Endometrial microvascular endothelial cells (primary cell): Measurements from ENCODE around the gene NLN. TPM values are rescaled to one million over a fixed set of nuclear protein-coding genes. Genes with fewer than 3 reads are reported as not detected.
"Not testable (repeated sequence)": the region's sequence is repeated elsewhere in the genome, so short reads cannot be mapped to it uniquely, and the experiment has no call there.

ENCODE experiments used
- in situ Hi-C: cut with HindIII; loops from 2 replicates; pipeline ENCODE4 v1.10.0; 2017; ENCODE audit warnings: low sequenced_read_pairs, low pct_unique_long_range_greater_than_20kb; ENCODE audit errors: inconsistent ontology term
- total RNA-seq: library from RNA; depleted of rRNA; stranded (reverse); fragments of >200 nt; gene quantifications from one replicate; pipeline ENCODE4 v1.2.3, GENCODE V29; 2015; ENCODE audit errors: inconsistent ontology term

The NLN gene
- total RNA-seq, 1 donor from 2014 or later: 52.0 TPM

- in situ Hi-C loops: no loop called here
Measured at GRCh38 chr5:65820373-65820772, 98.4 kb downstream of the NLN start.

DNA sequence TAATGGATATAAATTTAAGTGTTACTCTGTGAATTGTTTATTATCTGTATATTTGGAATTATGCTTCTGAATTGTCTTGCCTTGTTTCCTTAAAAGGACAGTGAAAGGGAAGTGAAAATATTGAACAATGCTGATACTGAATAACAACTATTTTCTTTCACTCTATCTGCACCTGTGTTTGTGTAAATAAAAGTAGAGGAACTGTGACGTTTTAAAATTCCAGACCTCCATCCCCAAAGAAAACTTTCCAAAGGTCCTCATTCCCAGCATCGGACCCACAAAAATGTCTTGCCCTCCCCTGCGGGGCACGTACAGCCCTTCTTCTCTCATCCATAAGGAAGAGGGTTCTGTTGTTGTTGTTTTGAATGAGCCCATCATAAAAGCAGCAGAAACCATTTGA, 100.0 kb downstream of the NLN start:
- in situ Hi-C loops: no loop called here

DNA sequence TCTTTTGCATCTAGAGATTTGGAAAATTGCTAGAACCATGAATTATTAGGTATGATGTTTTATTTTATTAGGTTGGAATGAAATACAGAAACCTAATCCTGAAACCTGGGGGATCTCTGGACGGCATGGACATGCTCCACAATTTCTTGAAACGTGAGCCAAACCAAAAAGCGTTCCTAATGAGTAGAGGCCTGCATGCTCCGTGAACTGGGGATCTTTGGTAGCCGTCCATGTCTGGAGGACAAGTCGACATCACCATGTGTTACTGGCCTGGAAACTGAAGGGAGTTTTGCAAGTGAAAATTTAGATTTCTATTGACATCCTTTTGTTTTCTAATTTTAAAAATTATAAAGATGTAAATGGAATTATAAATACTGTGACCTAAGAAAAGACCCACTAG, 100.7 kb downstream of the NLN start:
- in situ Hi-C loops: no loop called here

DNA sequence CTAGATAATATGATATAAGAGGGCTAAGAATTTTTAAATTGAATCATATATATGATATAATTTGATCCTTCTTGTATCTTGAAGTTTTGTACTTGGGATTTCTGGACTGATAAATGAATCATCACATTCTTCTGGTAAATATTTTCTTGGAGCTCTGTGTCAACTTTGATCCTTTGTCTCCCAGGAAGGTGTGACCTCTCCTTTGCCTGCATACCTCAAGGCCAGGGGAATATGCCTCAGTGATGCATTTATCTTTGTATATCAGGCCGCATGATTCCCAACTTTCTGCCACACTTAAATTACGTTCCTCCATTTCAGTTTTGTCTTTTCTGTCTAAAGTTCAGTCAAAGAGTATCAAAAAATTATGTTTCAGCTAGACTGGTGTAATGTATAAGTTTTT, 101.2 kb downstream of the NLN start:
- in situ Hi-C loops: no loop called here

DNA sequence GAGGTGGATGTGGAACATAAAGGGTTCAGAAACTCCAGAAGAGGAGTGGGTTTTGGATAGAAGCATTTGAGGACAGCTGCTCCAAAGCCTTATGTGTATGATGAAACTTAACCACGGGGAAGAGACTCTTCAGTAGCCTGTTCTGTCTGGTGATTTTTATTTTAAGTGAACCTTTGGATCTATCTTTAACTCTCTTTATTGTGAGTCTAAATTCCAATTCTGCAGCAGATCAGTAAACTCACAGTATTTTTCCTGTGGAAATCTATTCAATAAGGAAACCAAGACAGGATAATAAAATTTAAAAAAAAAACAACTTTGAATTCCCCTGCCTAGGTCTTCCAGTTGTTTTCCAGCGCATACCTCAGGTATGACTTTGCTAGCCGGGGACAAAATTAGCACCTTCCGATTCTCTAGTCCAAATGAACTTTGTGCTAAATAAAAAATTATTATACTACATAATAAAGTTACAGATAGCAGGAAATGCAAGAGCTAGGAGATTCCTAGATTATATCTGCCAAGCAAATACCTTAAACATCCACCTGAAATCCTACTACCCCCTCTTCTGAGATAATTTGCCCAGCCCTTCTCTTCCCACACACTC, 101.9 kb downstream of the NLN start:
- in situ Hi-C loops: no loop called here

DNA sequence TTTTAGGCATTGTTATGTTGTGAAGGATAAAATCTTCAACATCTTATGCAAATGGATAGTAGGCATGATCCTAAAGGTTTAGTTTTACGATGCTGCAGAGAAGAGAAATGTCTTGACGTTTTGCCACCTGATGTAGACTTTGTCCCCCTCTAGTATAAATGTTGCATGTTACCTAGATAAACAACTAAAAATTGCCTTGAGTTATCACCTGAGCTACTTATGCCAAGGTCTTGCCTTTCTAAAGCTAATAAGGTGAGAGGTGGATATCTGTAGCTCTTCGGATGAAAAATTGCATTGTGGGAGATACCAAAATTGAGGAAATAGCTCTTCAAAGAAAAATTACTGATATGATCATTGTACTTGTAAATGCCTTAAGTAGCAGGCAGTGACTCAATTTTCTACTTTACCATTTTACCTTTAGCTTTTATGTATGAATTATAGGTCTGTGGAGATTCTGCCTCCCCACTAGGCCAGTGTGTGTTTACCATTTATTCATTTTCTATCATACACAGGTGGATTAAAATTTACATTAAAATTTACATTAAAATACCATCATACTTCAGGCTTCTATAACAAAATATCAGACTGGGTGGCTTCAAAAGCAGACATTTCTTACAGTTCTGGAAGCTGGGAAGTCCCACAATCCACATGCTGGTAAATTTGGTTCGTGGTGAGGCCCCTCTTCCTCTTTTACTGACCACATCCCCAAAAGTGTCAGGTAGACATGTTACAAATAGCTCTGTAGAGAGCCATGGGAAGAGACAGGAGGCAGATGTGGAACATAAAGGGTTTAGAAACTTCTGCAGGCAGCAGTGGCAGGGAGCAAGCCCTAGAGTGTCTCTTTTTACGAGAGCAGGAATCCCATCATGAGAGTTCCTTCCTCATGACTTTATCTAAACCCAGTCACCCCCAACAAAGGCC, 103.7 kb downstream of the NLN start:
- in situ Hi-C loops: no loop called here

DNA sequence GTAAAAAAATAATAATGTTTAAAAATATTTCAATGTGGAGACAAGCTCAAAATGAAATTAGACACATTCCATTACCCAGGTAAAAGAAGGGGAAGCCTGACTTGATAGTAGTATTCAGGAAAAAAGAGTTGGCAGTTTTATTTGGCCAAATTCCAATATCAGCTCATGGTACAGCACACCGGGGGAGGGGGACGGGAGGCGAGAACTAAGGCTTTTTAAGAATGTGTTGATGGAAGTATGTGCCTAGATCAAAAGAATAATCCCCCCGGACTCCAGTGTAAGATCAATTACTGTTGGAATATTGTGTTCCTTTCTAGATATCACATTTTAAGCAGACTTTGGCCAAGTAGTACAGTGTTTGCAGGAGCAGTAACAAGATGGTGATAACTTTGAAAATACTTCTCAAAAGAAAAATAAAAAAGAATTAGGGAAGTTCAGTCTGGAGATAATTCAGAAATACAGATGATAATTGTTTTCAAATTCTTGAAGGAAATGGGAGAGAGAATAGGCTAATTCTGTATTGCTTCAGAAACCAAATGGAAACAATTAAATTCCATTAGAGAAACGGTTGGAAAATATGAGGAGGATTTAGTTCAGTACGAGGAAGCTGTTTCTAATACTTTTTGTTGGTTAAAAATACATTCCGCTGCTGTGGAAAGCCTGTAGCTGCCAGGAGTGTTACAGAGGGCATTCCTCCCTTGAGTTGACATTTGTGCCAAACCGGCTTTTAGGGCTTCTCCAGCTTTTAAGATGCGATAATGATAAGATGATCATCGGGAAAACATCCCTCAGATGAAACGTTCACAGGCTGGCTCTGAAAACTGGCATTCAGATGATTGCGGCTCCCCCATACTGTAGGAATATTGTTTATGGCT, 106.3 kb downstream of the NLN start:
- in situ Hi-C loops: no loop called here

GRCh38 chr5:65830856-65831255, 108.9 kb downstream of the NLN start:
- in situ Hi-C loops: no loop called here

GRCh38 chr5:65831276-65831675, 109.3 kb downstream of the NLN start:
- in situ Hi-C loops: no loop called here

GRCh38 chr5:65832152-65832551, 110.1 kb downstream of the NLN start:
- in situ Hi-C loops: no loop called here

GRCh38 chr5:65832603-65833228, 110.7 kb downstream of the NLN start:
- in situ Hi-C loops: no loop called here

- in situ Hi-C loops: no loop called here
Measured at GRCh38 chr5:65833780-65834179, 111.8 kb downstream of the NLN start.

DNA sequence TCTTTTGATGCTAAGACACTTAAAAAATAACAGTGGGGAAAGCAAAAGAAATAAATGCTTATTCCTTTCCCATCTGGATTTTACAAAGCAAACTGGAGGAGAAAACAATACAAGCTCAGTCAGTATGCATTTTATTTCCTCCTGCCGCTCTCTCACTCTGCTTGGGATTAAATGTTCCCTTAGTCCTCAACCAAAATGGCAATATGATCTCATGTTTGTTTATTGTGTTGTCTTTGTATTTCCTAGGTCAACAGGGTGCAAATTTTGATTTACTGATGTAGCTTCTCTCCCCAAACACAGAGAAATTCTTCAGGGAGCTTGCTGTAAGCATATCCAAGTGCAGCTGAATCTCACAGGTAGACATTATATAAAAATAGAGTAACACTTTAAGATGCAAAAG, 112.3 kb downstream of the NLN start:
- in situ Hi-C loops: no loop called here

- in situ Hi-C loops: no loop called here
Measured at GRCh38 chr5:65835191-65835590, 113.2 kb downstream of the NLN start.

DNA sequence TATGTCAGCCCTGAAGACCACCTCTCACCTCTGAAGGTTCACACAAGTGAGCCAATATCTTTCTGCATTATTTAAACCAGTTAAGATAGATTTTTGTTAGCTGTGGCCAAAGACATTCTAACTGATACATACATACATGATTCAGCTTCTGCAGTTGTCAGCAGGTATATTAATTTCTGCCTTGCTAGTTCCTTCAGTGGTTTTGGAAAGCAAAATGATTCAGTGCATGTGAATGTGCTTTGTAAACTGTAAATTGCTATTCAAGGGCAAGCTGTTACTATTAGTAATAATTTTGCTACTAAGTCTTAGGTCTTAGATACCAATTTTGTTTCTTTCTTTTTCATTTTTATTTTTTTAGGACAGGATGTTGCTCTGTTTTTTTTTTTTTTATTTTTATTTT, 115.1 kb downstream of the NLN start:
- in situ Hi-C loops: no loop called here

GRCh38 chr5:65839170-65839569, 117.2 kb downstream of the NLN start:
- in situ Hi-C loops: not testable (repeated sequence)

DNA sequence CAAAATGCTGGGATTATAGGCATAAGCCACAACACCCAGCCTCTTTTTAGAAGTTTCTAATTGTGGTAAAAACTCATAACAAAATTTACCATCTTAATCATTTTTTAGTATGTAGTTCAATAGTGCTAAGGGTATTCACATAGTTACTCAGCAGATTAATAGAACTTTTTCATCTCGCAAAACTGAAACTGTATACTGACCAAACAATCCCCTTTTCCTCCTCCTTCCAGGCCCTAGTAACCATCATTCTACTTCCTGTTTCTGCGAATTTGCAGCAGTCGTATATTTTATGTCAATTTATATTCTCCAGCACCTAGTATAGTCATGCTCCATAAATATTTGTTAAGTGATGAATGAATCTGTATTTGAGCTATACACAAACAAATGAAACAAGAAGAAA, 118.1 kb downstream of the NLN start:
- in situ Hi-C loops: no loop called here

DNA sequence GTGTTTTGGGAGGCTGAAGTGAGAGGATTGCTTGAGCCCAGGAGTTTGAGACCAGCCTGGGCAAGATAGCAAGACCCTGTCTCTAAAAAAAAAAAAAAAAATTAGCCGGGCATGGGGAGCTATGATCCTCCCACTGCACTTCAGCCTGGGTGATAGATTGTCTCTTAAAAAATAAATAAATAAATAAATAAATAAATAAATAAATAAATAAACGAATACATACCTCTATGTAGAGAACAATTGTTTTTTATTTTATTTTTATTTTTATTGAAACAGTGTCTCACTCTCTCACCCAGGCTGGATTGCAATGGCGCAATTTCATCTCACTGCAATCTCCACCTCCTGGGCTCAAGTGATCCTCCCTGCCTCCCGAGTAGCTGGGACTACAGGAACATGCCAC, 122.8 kb downstream of the NLN start:
- in situ Hi-C loops: not testable (repeated sequence)

DNA sequence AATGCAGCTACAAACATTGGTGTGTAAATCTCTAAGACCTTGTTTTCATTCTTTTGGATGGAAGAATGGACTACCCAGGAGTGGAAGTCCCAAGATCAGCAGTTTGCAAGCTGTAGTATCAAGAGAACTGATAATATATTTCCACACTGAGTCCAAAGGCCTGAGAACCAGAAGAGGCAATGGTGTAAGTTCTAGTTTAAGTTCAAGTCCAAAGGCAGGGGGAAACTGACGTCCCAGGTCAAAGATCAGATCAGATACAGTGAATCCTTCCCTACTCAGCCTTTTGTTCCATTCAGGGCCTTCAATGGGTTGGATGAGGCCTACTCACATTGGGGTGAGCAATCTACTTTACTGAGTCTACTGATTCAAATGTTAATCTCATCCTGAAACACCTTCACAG, 124.1 kb downstream of the NLN start:
- in situ Hi-C loops: no loop called here
